M059J (cell line): ENCODE results near the gene AP4M1. TPM values are rescaled to one million over a fixed set of nuclear protein-coding genes. Genes with fewer than 3 reads are reported as not detected.
A peak's percentile ranks its signal among the peaks of the same experiment; 100 is the strongest.
"Not testable (repeated sequence)": the region's sequence is repeated elsewhere in the genome, so short reads cannot be mapped to it uniquely, and the experiment has no call there.

Source experiments
- DNase-seq: peaks from one replicate; pipeline ENCODE4 v3.0.0-alpha.2; 2012; ENCODE audit warnings: low read depth
- total RNA-seq: library from RNA; depleted of rRNA; stranded (reverse); fragments of >200 nt; shearing (Covaris generic); gene quantifications from 2 replicates; pipeline ENCODE4 v1.2.3, GENCODE V29; 2014

Gene AP4M1
- total RNA-seq, 1 experiment from 2014 or later, result 23.3 TPM

GRCh38 chr7:100107125-100107737 is 5.8 kb downstream of the AP4M1 start:
- no peak for DNase-seq

DNA sequence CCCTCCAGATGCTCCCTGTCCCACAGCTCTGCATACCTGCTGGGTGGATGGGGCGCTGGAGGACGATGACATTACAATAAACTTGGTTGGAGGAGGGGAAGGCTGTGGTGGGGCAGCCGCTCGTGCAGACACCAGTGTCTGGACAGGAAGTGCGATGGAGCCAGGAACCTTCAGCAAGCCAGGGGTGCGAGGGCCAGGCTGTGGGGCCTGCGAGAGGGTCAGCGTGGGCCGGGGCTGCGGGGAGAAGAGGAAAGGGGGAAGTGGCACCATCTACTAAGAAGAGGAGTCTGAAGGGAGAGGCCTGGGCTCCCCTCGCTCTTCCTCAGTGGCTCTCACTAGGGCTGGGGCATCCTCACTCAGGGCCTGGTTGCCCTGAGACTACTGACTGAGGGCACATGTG is 6.4 kb downstream of the AP4M1 start:
- DNase-seq, result no peak

DNA sequence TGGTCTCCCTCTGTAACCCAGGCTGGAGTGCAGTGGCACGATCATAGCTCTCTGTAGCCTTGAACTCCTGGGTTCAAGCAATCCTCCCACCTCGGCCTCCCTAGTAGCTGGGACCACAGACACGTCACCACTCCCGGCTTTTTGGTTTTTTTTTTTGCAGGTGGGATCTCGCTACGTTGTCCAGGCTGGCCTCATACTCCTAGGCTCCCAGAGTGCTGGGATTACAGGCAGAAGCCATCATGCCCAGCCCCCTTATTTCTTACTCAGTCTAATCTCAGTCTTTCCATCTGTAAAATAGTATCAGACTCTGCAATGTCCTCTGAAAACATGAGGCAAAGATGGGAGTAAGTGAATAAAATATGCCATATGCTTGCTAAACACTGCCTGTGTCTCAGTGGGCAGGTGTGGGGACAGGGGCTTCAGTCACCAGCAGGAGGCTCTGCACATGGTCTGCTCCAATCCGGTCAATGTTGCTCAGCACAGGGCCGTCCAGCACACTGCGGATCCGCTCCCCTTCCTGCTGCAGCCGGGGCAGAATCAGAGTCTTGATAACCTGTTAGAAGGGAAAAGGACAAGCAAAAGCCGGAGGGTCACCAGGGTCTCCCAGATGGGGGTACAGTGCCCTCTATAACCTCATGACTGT is 8.2 kb downstream of the AP4M1 start:
- no peak for DNase-seq

DNA sequence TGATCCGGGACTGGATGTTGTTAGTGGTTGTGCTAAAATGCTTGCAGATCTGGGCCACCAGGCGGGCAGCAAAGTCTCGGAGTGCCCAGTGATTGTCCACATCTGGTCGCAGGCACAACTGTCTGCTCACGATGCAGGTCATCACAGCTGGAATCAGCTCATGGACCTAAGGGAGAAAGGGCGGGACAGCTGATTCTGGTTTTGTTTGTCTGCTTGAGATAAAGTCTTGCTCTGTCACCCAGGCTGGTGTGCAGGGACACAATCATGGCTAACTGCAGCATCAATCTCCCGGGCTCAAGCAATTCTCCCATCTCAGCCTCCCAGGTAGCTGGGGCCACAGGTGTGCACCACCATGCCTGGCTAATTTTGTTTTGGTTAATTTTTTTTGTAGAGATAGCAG is 9.7 kb downstream of the AP4M1 start:
- no peak for DNase-seq

DNA sequence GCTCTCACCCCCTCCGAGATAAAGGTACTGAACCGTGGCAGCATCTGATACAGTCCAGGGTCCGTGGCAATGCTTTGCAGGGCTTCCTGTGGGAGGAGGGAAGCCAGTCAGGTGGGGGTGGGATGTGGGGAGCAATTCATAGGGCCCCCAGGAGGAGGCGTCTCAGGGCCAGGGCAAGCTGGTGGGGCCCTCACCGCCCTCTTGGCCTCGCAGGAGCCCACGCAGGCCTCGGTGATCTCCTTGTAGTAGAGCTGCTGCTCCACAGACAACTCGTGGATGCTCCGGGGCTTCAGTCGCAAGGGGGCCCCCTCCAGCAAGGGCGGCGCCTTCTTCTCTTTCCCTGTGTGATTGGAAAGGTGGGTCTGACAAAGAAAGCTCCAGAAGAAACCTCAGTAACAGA is 10.5 kb downstream of the AP4M1 start:
- DNase-seq, result no peak

GRCh38 chr7:100115026-100115425 is 13.6 kb downstream of the AP4M1 start:
- no peak for DNase-seq

DNA sequence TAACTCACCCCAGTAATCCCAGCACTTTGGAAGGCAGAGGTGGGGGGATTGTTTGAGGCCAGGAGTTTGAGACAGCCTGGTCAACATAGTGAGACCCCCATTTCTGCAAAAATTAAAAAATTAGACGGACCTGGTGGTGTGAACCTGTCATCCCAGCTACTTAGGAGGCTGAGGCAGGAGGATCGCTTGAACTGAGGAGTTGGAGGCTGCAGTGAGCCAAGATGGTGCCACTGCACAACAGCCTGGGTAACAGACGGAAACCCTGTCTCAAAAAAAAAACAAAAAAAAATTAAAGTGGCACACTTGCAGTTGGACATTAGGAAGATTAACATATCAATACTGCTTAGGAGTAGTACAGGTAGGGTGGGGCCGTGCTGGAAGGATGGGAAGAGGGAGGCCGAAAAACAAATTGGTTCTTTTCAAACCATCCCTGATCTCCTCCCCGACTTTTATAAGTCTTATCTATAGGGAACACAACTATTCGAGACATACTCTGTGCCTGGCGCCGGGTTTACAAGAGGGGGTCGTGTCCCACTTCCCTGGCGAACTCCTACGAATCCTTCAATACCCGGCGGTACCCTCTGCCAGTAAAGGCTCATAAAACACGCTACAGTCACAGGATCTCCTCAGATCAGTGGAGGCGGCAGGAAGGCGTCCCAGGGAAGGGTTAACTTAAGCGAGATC is 17.1 kb downstream of the AP4M1 start:
- no peak for DNase-seq

DNA sequence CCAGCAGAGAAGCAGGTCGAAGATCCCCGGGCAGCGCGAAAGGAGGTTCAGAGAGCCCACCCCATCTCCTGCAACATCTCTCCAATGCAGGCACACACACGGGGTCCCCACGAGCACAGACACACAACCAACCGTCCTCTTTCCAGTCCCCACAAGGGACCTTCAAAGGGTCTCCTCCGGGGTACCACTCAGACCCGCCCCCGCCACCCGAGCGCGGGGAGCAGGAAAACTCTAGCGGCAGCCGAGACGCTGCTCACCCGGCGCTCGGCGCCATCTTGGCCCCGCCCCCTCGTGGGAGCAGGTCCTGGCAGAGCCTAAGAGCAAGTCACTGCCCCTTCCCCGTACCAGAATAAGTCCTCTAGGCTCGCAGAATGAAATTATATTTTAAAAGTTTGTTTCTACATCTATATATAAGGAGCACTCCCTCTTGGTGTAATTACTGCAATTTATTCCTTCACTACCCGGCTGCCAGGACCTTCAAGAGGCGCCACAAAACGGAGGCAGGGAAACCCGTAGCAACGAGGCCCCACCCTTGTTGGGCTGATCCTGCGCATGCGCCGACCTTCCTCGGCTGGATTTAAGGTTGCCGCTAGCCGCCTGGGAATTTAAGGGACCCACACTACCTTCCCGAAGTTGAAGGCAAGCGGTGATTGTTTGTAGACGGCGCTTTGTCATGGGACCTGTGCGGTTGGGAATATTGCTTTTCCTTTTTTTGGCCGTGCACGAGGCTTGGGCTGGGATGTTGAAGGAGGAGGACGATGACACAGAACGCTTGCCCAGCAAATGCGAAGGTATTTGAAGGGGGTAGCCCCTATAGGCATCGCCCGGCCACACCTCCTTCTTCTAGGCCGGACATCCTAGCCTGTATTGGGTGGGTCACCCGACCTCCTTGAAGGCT is 17.9 kb downstream of the AP4M1 start, which contains the start of the genes CNPY4 and TAF6:
TSS of gene CNPY4 (plus strand) at position 563 of the 898 bp plus-strand sequence. CDS start at position 674, 111 bp downstream.
TSS of gene TAF6 (minus strand) at position 287 of the 898 bp plus-strand sequence. CDS start 5,149 bp downstream, outside the sequence.
- DNase-seq, result peak; percentile 96

- peak; percentile 76 for DNase-seq
Observed at GRCh38 chr7:100119970-100120732, 18.7 kb downstream of the AP4M1 start.

GRCh38 chr7:100120733-100121036 is 19.2 kb downstream of the AP4M1 start:
- DNase-seq, result no peak

GRCh38 chr7:100122067-100122466 is 20.6 kb downstream of the AP4M1 start:
- no peak for DNase-seq

- no peak for DNase-seq
Observed at GRCh38 chr7:100122568-100122967, 21.1 kb downstream of the AP4M1 start.

GRCh38 chr7:100124301-100125230 is 23.1 kb downstream of the AP4M1 start:
- DNase-seq, result no peak

DNA sequence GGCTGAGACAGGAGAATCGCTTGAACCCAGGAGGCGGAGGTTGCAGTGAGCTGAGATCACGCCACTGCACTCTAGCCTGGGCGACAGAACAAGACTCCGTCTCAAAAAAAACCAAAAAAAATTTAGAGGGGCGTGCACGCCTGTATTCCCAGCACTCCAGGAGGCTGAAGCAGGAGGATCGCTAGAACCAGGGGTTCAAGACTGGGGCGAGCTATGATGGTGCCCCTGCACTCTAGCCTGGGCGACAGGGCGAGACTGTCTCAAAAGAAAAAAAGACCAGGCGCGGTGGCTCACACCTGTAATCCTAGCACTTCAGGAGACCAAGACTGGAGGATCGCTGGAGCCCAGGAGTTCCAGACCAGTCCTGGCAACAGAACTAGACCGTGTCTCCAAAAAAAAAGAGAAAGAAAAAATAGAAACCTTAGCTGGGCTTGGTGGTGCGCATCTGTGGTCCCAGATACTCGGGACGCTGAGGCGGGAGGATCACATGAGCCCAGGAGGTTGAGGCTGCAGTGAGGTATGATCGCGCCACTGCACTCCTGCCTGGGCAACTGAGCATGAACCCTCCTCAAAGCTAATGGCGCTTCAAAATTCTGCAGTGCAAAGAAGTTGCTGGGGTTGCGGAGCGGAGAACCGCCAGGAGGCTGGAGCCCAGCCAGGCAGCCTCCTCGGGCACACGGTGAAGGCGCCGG is 24.9 kb downstream of the AP4M1 start:
- no peak for DNase-seq

GRCh38 chr7:100126931-100127865 is 25.8 kb downstream of the AP4M1 start, which contains the start of gene MBLAC1:
Gene MBLAC1, plus strand, starts transcription at chr7:100126967. Its CDS starts 429 bp downstream, at chr7:100127396.
- DNase-seq, result peak; percentile 87

GRCh38 chr7:100127866-100128636 is 26.6 kb downstream of the AP4M1 start:
- no peak for DNase-seq

DNA sequence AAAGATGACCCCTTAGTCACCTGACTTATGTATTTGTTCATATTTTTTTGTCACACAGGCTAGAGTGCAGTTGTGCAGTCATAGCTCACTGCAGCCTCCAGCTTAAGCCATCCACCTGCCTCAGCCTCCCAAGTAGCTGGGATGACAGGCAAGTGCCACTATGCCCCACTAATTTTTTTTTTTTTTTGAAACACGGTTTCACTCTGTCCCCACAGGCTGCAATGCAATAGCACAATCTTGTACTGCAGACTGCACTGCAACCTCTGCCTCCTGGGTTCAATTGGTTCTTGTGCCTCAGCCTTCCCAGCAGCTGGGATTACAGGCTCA is 27.2 kb downstream of the AP4M1 start:
- no peak for DNase-seq

DNA sequence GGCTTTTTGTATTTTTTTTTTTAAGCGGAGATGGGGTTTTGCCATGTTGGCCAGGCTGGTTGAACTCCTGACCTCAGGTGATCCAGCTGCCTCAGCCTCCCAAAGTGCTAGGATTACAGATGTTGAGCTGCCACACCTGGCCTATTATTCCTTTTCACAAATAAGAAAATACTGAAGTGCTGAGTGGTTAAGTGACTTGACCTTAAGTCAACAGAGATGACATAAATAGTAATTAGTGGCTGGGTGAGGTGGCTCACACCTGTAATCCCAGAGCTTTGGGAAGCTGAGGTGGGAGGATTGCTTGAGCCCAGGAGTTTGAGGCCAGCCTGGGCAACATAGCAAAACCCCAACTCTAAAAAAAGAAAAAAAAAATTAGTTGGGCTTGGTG is 28.8 kb downstream of the AP4M1 start:
- DNase-seq, result not testable (repeated sequence)
